ENCODE data around the gene MAPK8IP3. TPM values are rescaled to one million over a fixed set of nuclear protein-coding genes. Genes with fewer than 3 reads are reported as not detected.

Gene MAPK8IP3
- total and polyA plus RNA-seq, 7 experiments from 2014 or later: 1.7 to 299 (median 244) TPM

DNA sequence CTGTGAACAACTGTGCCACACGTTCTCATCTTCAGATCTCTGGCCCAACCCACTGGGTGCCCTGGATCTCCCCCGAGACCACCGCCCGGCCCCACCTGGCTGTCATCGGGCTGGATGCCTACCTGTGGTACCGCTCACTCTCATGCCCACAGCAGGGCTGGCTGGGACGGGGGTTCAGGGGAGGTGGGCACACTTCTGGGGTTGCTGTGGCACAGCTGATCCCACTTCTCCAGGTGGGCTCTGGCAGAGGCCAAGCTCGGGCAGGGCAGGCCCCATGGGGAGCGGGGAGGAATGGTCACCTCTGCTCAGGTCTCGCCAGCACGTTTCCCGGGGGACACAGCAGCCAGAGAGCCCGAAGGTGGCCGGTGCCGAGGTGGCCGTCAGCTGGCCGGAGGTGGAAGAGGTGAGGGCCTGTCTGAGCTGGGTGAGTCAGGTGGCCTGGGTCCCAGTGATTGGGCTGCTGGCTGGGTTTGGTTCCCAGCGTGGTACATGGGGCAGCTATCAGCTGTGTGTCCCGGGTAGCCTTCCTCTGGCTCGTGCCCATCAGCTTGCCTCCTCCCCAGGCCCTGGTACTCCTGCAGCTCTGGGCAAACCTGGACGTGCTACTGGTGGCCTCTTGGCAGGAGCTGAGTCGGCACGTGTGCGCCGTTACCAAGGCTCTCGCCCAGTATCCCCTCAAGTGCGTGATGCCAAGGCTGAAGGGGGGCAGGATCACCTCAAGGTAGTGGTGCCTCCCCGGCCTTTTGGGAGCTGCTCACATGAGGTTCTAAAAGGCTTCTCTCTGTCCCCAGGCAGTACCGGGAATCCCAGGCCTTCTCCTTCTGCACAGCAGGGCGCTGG is 69.2 kb downstream of the MAPK8IP3 start:
- peak overlapping the region in 8 of 10 donors; percentile 20 to 91 (median 42) for H3K4me3 Mint-ChIP-seq

GRCh38 chr16:1775846-1776671 is 70.1 kb downstream of the MAPK8IP3 start:
- peaks cover 0 to 8% (median 0%) of the 10 kb centered on the region in 5 donors for H3K36me3 Mint-ChIP-seq
- peaks cover 0 to 3% (median 0%) of the 10 kb centered on the region in 11 donors for H3K9me3 Mint-ChIP-seq
- H3K4me1 Mint-ChIP-seq: peaks cover 8 to 31% (median 12%) of the 10 kb centered on the region in 7 donors
- CTCF ChIA-PET: no interaction called here
- intact Hi-C loops (cut with micrococcal nuclease): loop anchor here in 1 of 2 donors (10.0 kb wide), 1 partner anchor 431 kb away; no protein-coding TSS in a partner anchor
- H3K27ac Mint-ChIP-seq: no peak overlapping the region
- H3K4me3 Mint-ChIP-seq: peak overlapping the region in 3 of 10 donors; percentile 16 to 47 (median 18)
- POLR2A ChIA-PET: no interaction called here
- no peaks in the 10 kb centered on the region for H3K9me3 ChIP-seq (ENCODE audit: control insufficient read depth in 2 of 3, low read length in 3 of 3)
- ATAC-seq: no peak
- no peaks in the 10 kb centered on the region for H3K27me3 ChIP-seq (ENCODE audit: control insufficient read depth in 2 of 2, insufficient read depth in 2 of 2, low read length in 2 of 2)
- H3K4me1 ChIP-seq (ENCODE audit: control insufficient read depth in 2 of 2, insufficient read depth in 2 of 2, low read length in 2 of 2): peaks cover 12 to 24% of the 10 kb centered on the region in 2 donors
- H3K4me3 ChIP-seq (ENCODE audit: low read length): no peak overlapping the region
- no peak for DNase-seq
- peaks cover 0 to 60% (median 0%) of the 10 kb centered on the region in 3 experiments for H3K36me3 ChIP-seq (ENCODE audit: control insufficient read depth in 2 of 3, insufficient read depth in 3 of 3, low read length in 3 of 3)
- peaks cover 0 to 2% (median 0%) of the 10 kb centered on the region in 5 donors for H3K27me3 Mint-ChIP-seq
- no peak overlapping the region for H3K27ac ChIP-seq (ENCODE audit: low read depth, low read length)

More for the DNA sequence above, 69.2 kb downstream of the MAPK8IP3 start:
- Histone ChIP-seq H3K27ac (ENCODE audit: low read depth, low read length) (no peak overlapping the region), H3K4me3 (ENCODE audit: low read length) (no peak overlapping the region), H3K27me3 (ENCODE audit: control insufficient read depth in 2 of 2, insufficient read depth in 2 of 2, low read length in 2 of 2) (no peaks in the 10 kb centered on the region), H3K36me3 (ENCODE audit: control insufficient read depth in 2 of 3, insufficient read depth in 3 of 3, low read length in 3 of 3) (peaks cover 0 to 59% (median 0%) of the 10 kb centered on the region in 3 experiments), H3K9me3 (ENCODE audit: control insufficient read depth in 2 of 3, low read length in 3 of 3) (no peaks in the 10 kb centered on the region), H3K4me1 (ENCODE audit: control insufficient read depth in 2 of 2, insufficient read depth in 2 of 2, low read length in 2 of 2) (peaks cover 13 to 25% of the 10 kb centered on the region in 2 donors)
- Mint-ChIP-seq H3K27me3 (peaks cover 0 to 2% (median 0%) of the 10 kb centered on the region in 5 donors), H3K9me3 (peaks cover 0 to 3% (median 0%) of the 10 kb centered on the region in 11 donors), H3K4me1 (peaks cover 8 to 24% (median 10%) of the 10 kb centered on the region in 7 donors), H3K36me3 (peaks cover 0 to 8% (median 0%) of the 10 kb centered on the region in 5 donors), H3K27ac (peak overlapping the region in 1 of 9 donors; percentile 62)
- intact Hi-C loops (cut with micrococcal nuclease): loop anchor here in 1 of 2 donors (10.0 kb wide), 1 partner anchor 430 kb away; no protein-coding TSS in a partner anchor
- ChIA-PET POLR2A (interaction anchor here (1.1 to 7.9 kb wide), 5 partner anchors 6 to 69 kb away, joined by 3 to 93 read pairs (median 5); partner anchors contain the start of genes FAHD1, HAGH, MAPK8IP3 and NUBP2), CTCF (interaction anchor here (1.4 kb wide), 1 partner anchor 7 kb away, joined by 8 read pairs; the partner anchor contains the start of genes NUBP2 and SPSB3)
- DNase-seq (no peak), ATAC-seq (no peak)

DNA sequence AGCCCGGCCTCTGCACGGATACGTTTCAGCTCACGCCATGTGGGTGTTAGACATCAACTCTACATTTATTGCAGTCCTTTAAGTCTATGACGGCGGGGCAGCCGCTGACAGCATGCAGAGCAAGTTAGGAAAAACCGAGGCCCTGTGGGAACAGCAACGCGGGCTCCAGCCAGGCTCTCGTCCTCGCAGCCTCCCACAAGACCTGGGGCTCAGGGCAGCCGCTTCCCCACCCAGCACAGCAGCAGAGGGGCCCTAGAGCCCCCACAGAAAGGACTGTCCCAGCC is 70.6 kb downstream of the MAPK8IP3 start:
- POLR2A ChIA-PET: no interaction called here
- H3K27me3 Mint-ChIP-seq: peaks cover 0 to 2% (median 0%) of the 10 kb centered on the region in 5 donors
- Histone ChIP-seq H3K36me3 (ENCODE audit: control insufficient read depth in 2 of 3, insufficient read depth in 3 of 3, low read length in 3 of 3) (peaks cover 0 to 60% (median 0%) of the 10 kb centered on the region in 3 experiments), H3K4me1 (ENCODE audit: control insufficient read depth in 2 of 2, insufficient read depth in 2 of 2, low read length in 2 of 2) (peaks cover 18 to 28% of the 10 kb centered on the region in 2 donors), H3K27me3 (ENCODE audit: control insufficient read depth in 2 of 2, insufficient read depth in 2 of 2, low read length in 2 of 2) (no peaks in the 10 kb centered on the region), H3K4me3 (ENCODE audit: low read length) (no peak overlapping the region), H3K9me3 (ENCODE audit: control insufficient read depth in 2 of 3, low read length in 3 of 3) (no peaks in the 10 kb centered on the region), H3K27ac (ENCODE audit: low read depth, low read length) (no peak overlapping the region)
- CTCF ChIA-PET: no interaction called here
- H3K36me3 Mint-ChIP-seq: peaks cover 0 to 8% (median 0%) of the 10 kb centered on the region in 5 donors
- H3K4me1 Mint-ChIP-seq: peaks cover 8 to 37% (median 16%) of the 10 kb centered on the region in 7 donors
- H3K4me3 Mint-ChIP-seq: peak overlapping the region in 2 of 10 donors; percentile 16 to 18
- intact Hi-C loops (cut with micrococcal nuclease): loop anchor here in 1 of 2 donors (10.0 kb wide), 1 partner anchor 432 kb away; no protein-coding TSS in a partner anchor
- DNase-seq: no peak
- H3K9me3 Mint-ChIP-seq: peaks cover 0 to 3% (median 0%) of the 10 kb centered on the region in 11 donors
- no peak for ATAC-seq
- H3K27ac Mint-ChIP-seq: no peak overlapping the region

DNA sequence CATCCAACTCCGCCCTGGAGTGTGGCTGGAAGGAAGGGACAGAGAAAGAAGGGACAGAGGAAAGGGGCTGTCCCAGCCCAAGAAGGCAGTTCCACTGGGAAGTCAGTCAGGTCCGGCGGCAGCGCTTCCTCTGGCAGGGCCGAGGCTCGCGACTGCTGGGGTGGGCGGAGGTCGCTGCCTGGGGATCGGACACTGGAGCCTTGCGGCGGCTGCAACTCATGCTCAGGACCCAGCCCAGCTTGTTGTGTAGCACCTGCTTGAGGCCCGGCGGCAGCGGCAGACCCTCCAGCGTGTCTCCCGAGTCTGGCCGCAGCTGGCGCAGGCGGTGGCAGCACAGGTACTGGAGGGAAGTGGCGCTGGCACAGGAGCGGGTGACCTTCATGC is 71.0 kb downstream of the MAPK8IP3 start:
- Mint-ChIP-seq H3K27ac (peak overlapping the region in 1 of 9 donors; percentile 56), H3K9me3 (peaks cover 0 to 3% (median 0%) of the 10 kb centered on the region in 11 donors), H3K36me3 (peaks cover 0 to 4% (median 0%) of the 10 kb centered on the region in 5 donors), H3K4me1 (peaks cover 5 to 37% (median 17%) of the 10 kb centered on the region in 7 donors), H3K4me3 (peak overlapping the region in 1 of 10 donors; percentile 18), H3K27me3 (peaks cover 0 to 2% (median 0%) of the 10 kb centered on the region in 5 donors)
- ATAC-seq: no peak
- no peak for DNase-seq
- intact Hi-C loops (cut with micrococcal nuclease): loop anchor here in 1 of 2 donors (10.0 kb wide), 1 partner anchor 432 kb away; no protein-coding TSS in a partner anchor
- ChIA-PET POLR2A (interaction anchor here (1.0 kb wide), 2 partner anchors 8 to 71 kb away, joined by 4 to 5 read pairs; partner anchors contain the start of gene MAPK8IP3), CTCF (no interaction called here)
- Histone ChIP-seq H3K4me1 (ENCODE audit: control insufficient read depth in 2 of 2, insufficient read depth in 2 of 2, low read length in 2 of 2) (peaks cover 19 to 24% of the 10 kb centered on the region in 2 donors), H3K27me3 (ENCODE audit: control insufficient read depth in 2 of 2, insufficient read depth in 2 of 2, low read length in 2 of 2) (no peaks in the 10 kb centered on the region), H3K27ac (ENCODE audit: low read depth, low read length) (no peak overlapping the region), H3K36me3 (ENCODE audit: control insufficient read depth in 2 of 3, insufficient read depth in 3 of 3, low read length in 3 of 3) (peaks cover 0 to 60% (median 0%) of the 10 kb centered on the region in 3 experiments), H3K9me3 (ENCODE audit: control insufficient read depth in 2 of 3, low read length in 3 of 3) (no peaks in the 10 kb centered on the region), H3K4me3 (ENCODE audit: low read length) (no peak overlapping the region)

DNA sequence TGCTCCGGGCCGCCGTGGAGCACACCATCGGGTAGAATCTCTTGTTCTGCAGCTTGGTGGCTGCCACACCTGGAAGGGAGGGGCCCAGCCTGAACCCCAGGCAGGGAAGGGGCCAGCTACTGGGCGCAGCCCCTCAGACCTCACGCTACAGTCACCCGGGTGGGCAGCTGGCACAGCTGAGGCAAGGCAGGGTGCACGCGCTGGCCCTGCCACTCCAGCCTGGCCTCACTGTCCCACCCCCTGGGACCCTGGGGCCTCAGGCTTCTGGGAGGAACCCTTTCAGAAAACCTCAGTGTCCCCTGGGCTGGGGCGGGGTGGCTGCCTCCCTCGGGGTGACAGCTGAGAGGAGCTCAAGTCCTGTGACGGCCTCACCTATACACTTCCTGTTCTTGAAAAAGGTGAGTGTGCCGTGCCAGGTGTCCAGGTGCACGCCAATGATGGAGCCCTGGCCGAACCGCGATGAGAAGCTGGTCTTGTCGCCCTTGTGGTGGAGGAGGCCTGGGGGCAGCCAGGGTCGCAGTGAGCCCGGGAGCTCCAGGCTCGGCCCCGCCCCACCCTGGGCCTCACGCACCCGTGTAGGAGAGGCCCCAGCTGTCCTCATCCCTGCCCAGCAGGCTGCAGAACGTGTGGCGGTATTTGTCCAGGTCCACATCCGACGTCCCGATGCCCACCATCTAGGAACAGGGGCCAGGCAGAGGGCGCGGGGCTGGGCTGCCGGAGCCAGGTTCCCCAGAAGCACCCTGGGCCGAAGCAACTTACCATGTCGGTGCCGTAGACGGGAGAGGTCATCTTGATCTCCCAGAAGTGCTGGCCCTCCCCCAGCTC is 71.6 kb downstream of the MAPK8IP3 start:
- intact Hi-C loops (cut with micrococcal nuclease): loop anchor here in 1 of 2 donors (10.0 kb wide), 1 partner anchor 433 kb away; no protein-coding TSS in a partner anchor
- ChIA-PET POLR2A (interaction anchor here (0.6 to 1.0 kb wide), 3 partner anchors 9 to 956 kb away, joined by 3 to 5 read pairs (median 4); partner anchors contain the start of gene MAPK8IP3), CTCF (interaction anchor here (0.5 kb wide), 1 partner anchor 128 kb away, joined by 3 read pairs; no protein-coding TSS in a partner anchor)
- peaks cover 19 to 22% of the 10 kb centered on the region in 2 donors for H3K4me1 ChIP-seq (ENCODE audit: control insufficient read depth in 2 of 2, insufficient read depth in 2 of 2, low read length in 2 of 2)
- ATAC-seq: no peak
- H3K27me3 ChIP-seq (ENCODE audit: control insufficient read depth in 2 of 2, insufficient read depth in 2 of 2, low read length in 2 of 2): no peaks in the 10 kb centered on the region
- H3K4me3 Mint-ChIP-seq: no peak overlapping the region
- peaks cover 0 to 1% (median 0%) of the 10 kb centered on the region in 5 donors for H3K27me3 Mint-ChIP-seq
- H3K27ac ChIP-seq (ENCODE audit: low read depth, low read length): no peak overlapping the region
- H3K36me3 Mint-ChIP-seq: no peaks in the 10 kb centered on the region
- H3K4me3 ChIP-seq (ENCODE audit: low read length): no peak overlapping the region
- H3K4me1 Mint-ChIP-seq: peaks cover 0 to 33% (median 13%) of the 10 kb centered on the region in 7 donors
- no peaks in the 10 kb centered on the region for H3K9me3 ChIP-seq (ENCODE audit: control insufficient read depth in 2 of 3, low read length in 3 of 3)
- H3K9me3 Mint-ChIP-seq: no peaks in the 10 kb centered on the region
- H3K27ac Mint-ChIP-seq: no peak overlapping the region
- DNase-seq: no peak
- peaks cover 0 to 60% (median 0%) of the 10 kb centered on the region in 3 experiments for H3K36me3 ChIP-seq (ENCODE audit: control insufficient read depth in 2 of 3, insufficient read depth in 3 of 3, low read length in 3 of 3)
